ACHN (cell line): ENCODE results near the gene INPP4B.

Source experiments
- DNase-seq: peaks from one replicate; pipeline ENCODE4 v3.0.0-alpha.2; 2015
- in situ Hi-C: cut with HindIII; loops from 2 replicates; pipeline ENCODE4 v1.10.0; 2017; ENCODE audit warnings: low sequenced_read_pairs, low pct_ligation_motif_present, low pct_unique_long_range_greater_than_20kb

INPP4B gene

DNA sequence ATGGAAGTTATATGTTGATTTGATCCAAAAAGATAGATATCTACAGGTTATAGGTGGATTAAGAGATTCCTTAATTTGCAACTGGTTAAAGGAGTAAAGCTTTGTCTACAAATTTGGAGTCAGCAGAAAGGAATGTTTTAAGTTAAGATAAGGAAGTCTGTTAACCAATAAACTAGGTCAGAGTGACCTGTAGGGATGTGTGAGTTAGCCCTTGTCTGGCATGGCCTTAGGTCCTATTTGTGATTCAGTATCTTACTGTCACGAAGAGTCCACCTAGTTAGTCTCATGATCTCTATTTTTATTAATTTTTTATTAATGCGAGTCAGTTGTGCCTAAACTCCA is 230.8 kb downstream of the INPP4B start:
- in situ Hi-C loops, result no loop called here
- DNase-seq, result no peak

DNA sequence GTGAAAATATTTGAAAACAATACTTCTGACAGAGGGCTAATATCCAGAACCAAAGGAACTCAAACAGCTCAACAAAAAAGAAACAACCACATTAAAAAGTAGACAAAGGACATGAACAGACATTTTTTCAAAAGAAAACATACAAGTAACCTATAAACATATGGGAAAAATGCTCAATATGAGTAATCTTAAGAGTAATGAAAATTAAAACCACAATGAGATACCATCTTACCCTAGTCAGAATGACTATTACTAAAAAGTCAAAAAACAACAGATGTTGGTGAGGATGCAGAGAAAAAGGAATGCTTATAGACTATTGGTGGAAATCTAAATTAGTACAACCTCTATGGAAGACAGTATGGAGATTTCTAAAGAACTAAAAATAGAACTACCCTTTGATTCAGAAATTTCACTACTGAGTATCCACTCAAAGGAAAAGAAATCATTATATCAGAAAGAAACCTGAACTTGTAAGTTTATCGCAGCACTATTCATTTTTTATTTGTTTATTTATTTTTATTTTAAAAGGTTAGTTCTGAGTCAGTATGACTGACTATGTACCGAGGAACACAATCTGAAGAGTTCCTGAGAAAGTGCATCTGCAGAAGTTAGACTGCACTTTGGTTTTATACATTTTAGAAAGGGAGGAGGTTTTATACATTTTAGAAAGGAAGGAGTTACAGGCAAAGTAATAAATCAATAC is 231.3 kb downstream of the INPP4B start:
- DNase-seq, result no peak

DNA sequence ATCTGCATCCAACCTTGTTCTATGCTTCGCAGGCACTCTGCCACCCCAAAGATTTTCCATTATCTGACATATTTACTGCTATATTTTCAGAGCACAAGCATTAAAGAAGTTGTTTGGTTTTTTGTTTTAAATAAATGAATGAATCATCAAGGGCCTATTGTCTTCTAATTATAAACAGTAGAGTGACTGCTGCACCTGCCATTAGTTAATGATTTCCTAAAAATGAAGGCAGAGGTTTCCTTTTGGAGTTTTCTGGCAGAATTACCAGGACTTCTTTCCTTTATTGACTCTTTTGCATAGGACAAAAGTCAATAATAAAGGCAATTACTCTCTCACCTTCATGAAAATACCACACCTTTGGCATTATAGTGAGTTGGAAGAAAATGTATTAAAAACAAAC is 238.1 kb downstream of the INPP4B start:
- DNase-seq, result no peak
- in situ Hi-C loops, result no loop called here

More for the DNA sequence above, 231.3 kb downstream of the INPP4B start:
- in situ Hi-C loops, result no loop called here

DNA sequence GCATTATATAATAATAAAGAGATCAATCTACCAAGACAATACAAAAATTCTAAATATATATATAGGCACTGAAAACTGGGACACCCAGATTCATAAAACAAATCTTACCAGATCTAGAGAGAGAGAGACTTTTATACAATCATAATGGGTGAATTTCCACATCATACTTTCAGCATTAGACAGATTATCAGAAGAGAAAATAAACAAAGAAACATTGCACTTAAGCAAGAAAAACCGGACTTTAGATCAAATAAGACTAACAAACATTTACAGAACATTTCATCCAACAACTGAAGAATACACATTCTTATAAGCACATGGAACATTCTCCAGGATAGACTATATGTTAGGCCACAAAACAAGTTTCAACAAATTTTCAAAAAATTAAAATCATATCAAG is 245.1 kb downstream of the INPP4B start:
- in situ Hi-C loops, result no loop called here
- no peak for DNase-seq

DNA sequence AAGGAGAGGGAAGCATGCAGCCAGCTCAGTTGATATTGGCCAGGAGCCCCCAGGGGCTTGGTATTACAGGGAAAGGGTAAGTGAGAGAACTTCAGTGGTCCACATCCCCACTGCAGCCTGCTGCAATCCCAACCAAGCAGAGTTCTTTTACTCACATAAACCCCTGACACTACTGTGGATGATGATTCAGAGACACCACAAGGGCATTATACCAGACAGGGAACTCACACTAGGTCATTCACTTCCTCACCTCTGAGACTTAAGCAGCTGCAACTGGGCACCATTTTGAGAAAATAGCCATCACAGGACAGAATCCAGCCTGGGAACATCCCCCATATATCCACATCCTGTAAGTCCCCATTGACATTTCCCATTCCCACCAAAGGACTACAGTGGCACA is 248.0 kb downstream of the INPP4B start:
- in situ Hi-C loops, result no loop called here
- DNase-seq, result no peak

DNA sequence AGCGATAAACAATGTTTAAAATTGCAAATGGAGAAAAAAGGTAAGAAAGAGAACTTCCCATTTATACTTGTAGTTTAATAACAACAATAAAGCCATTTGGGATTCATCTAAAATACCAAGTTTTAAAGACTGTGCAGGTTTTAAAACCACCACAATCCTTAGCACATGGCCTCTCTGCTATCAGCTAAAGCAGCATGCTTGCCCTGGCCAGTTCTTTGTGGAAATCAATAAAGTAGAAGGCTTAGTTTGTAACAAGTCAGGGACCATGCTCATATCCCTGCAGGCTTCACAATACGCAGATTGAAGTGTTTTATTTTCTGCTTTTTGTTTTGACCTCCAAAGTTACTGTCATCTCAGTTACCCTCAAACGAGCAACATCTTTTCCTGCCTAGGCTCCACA is 249.5 kb downstream of the INPP4B start:
- in situ Hi-C loops, result no loop called here
- DNase-seq, result no peak

DNA sequence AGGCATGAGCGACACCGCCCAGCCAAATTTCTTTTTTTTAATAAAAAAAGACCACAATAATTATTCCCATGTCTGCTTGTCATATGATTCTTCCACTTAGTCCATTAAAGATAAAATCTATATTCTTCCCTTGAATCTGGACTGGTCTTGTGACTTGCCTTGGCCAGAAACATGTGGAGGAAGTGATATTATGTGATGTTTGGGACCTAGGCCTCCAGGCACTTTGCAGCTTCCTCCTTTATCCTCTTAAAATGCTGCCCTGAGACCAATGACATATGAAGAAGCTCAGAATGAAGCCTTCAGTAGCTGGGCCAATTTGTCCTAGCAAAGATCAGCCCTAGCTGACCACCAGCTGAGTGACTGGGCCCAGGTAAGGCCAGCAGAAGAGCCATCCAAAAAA is 250.0 kb downstream of the INPP4B start:
- in situ Hi-C loops, result no loop called here
- no peak for DNase-seq

DNA sequence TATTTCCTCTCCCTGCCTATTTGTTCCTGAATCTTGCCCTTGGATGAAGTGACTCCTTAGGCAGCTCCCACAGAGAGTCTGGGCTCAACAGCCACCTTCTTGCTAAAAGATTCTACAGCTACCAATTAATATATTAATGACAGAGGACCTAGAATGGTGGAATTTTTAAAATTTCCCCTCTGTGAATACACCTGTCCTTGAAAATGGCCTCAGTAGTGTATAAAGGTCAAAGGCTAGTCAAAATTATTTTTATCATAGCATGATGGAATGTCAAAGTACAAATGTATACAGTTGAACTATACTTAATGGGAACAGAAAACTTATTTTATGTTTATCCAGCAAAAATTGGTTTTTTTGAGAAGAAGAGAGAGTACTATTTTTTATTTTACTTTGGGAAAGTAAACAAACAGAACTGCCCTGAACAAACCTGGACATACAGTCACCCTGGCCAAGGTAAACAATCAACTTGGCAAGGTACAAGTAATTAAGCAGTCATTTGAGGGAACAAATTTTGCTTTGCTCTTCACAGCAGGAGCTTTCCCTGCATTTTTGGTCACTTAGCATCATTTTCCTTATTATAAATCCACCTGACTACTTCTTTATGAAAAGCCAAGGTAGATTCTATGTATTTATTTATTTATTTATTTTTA is 250.8 kb downstream of the INPP4B start:
- in situ Hi-C loops, result no loop called here
- no peak for DNase-seq

DNA sequence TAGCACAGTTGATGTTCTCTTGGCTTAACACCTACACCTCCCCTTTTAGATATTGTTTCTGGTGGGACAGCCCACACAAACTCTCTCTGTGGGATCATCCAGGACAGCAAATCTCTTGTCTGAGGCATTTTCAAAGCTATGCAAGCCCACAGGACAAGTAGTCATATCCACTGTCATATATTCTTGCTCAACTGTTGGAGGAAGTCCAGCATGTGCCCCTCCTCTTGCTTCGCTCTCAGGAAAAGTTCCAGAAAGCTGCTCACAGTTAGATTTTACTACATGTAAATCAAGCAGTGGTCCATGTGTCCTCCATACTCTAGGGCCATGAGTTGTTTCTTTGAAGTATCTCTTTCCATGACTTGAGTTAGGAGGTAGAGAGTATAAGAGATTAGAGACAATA is 260.7 kb downstream of the INPP4B start:
- DNase-seq, result no peak
- in situ Hi-C loops, result no loop called here

DNA sequence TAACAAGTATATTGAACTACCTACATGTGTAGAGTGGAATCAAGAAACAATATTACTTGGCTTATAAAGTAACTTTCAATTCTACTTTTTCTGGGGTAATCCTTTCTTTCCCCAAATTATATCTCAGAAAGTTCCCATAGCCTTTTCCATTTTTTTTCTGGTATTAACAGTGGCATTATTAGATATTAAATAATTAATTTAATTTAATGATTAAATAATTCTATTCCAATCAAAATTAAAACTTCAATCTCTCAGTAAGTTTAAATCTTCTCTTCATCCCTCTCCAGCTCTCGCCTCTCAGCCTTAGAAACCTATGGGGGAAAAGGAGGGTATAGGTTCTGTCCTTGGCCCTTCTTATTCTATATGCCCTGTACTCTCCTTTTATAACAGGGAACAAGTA is 262.4 kb downstream of the INPP4B start:
- DNase-seq, result no peak
- in situ Hi-C loops, result no loop called here

GRCh38 chr4:142582340-142582739 is 263.8 kb downstream of the INPP4B start:
- no peak for DNase-seq
- in situ Hi-C loops, result no loop called here

GRCh38 chr4:142581881-142582280 is 264.2 kb downstream of the INPP4B start:
- no peak for DNase-seq
- in situ Hi-C loops, result no loop called here

DNA sequence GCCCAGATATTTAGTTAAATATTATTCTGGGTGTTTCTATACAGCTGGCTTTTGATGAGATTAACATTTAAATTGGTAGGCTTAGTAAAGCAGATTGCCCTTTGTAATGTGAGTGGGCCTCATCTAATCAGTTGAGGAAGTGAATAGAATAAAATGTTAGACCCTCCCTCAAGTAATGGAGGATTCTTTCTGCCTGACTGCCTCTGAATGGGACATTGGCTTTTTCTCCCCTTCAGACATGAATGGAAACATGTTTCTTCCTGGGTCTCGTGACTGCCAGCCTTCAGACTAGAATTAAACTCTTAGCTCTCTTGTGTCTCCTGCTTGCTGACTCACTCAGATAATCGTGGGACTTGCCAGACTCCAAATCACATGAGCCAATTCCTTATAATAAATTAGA is 266.7 kb downstream of the INPP4B start:
- in situ Hi-C loops, result no loop called here
- DNase-seq, result no peak

- in situ Hi-C loops, result no loop called here
- no peak for DNase-seq
These were observed 271.8 kb downstream of the INPP4B start for GRCh38 chr4:142574306-142574705.

DNA sequence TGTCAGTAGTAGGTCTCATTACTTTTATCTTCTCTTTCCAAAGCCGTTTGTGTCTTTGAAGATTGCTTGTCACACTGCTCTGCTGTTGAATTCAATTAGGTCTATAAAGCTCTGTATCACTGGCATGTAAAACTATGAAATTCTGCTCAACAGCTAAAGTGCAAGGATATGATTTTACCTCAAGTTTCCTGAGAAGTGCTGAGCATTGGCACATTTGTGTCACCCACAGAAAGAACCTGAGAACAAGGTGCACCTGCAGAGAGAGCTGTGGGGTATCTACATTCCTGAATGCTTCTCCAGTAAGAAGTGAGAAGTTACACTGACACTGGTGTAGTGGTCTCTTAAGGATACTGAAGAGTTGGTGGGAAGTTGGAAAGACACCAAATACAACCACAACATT is 274.0 kb downstream of the INPP4B start:
- no peak for DNase-seq
- in situ Hi-C loops, result no loop called here

DNA sequence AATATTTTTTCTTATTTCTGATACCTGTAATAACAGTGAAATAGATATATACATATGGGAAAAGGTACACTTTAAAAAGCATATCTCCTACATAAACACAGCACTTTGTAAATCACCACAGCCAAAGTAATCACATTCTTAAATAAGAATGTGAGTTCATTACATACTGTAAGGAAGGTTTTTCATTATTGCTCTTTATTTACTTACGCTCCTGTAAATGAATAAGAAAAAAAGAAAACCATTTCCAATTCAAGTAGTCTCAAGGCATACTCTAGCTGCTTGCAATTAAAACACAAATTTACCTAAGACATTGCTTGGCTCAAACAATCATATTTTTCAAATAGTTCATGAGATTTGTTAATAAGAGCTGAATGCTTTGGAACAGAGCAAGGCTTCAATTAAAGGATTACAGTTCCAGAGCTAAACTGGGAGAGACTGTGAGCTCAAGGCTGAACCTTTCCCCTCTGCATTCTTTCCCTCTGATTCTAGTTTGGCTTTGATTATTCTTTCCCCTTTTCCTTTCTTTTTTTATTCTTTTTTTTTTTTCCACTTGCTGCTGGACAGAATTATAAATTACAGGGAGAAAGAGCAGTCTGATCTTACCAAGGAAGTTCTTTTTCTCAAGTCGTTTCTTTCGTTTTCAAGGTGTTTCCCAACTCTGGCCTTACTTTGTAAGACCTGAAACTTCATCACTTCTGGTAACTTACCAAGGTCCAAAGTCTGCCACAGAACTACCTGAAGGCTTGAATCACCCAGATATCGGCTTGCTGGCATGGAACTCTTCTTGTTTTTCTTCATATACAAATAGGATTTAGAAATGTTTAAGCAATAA is 278.3 kb downstream of the INPP4B start:
- DNase-seq, result peak; percentile 2
- in situ Hi-C loops, result no loop called here

- in situ Hi-C loops, result no loop called here
- DNase-seq, result no peak
These were observed 278.9 kb downstream of the INPP4B start for GRCh38 chr4:142567199-142567598.

DNA sequence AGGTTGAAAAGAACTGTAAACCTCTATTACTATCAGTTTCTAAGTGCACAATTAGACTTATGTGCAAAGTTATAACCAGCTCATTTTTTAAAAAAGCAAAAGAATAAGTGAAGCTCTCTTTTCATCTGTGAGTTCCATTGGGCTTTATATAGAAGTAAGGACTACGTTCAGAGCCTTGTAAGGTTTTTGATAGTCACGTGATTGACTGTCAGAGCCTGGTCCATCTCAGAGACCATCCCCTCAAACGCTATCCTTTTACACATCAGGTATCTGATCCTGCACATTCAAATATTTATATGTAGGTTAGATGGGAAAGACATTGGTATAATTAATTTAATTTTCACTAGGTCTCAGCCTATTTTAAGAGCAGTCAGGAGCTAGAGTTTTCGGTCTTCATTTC is 279.3 kb downstream of the INPP4B start:
- in situ Hi-C loops, result no loop called here
- DNase-seq, result no peak

- in situ Hi-C loops, result no loop called here
- no peak for DNase-seq
These were observed 279.9 kb downstream of the INPP4B start for GRCh38 chr4:142566243-142566642.

DNA sequence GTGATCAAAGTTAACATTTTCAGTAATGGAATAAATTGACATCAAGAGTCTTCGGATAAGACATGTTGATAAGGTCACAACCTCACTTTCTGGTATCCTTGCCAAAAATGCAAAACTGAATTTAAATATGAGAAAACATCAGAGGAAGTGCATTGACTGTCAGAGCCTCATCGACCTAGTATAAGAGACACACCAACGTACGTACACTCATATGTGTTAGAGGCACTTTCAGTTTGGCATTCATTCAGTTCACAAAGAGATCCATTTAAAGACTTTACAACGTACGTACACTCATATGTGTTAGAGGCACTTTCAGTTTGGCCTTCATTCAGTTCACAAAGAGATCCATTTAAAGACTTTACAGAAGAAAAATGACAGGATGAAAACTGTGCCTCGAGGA is 280.3 kb downstream of the INPP4B start:
- in situ Hi-C loops, result no loop called here

More for the DNA sequence above, 280.3 kb downstream of the INPP4B start:
- no peak for DNase-seq
